EL (cell line): ENCODE results near the gene GRM4.
"Not testable (repeated sequence)": the region's sequence is repeated elsewhere in the genome, so short reads cannot be mapped to it uniquely, and the experiment has no call there.

Experiments
- DNase-seq: peaks from one replicate; pipeline ENCODE4 v3.0.0-alpha.2; 2016

Gene GRM4

GRCh38 chr6:34059136-34059731, 86.7 kb downstream of the GRM4 start:
- DNase-seq = peak; percentile 40

DNA sequence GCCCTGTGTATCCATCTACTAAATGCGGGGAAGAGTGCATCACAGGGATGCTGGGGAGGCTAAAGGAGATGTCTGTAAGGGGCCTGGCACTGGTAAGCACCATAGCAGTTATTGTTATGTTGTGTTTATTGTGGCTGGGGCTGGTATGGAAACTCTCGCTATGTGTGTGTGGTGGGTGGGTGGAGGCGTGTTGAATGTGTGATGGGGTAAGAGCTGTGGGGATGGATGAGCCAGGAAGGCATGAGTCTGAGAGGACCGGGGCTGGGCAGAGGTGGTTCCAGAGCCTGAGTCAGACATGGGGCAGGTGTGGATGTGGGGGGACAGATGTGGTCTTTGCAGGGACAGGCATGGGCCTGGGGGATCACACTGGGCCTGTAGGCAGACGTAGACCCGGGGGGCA, 88.1 kb downstream of the GRM4 start:
- no peak for DNase-seq

- no peak for DNase-seq
Measured at GRCh38 chr6:34057191-34057590, 88.7 kb downstream of the GRM4 start.

GRCh38 chr6:34056305-34057108, 89.4 kb downstream of the GRM4 start:
- peak; percentile 57 for DNase-seq

DNA sequence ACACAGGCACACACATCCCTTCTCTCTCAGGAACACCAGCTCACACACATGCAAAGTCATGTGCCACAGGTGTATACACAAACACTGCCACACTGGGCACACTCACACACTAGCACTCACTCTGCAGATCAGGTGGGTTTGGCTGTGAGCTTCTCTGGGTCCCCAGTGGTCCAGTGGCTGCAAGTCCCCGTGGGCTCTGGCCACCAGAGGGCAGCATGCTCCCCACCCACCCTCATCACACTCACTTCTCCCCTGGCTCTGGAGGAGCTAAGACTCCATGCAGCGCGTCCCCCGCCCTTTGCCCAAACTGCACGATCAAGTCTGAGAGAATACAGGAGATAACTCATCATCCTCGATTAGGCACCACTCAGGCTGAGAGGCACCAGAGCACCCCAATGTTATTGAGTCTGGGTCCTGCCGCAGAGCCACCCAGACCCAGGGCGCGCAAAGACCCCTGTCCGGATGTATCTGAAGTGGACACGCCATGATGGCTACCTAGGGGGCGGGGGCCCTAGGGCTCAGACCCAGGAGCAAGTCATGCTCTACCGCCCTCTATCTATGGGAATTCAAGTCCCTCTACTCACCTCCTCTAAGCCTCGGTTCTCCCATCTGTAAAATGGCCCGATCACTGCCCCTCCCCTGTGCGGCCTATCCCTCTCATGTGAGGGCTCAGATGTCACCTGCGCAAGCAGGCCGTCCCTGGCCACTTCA, 90.5 kb downstream of the GRM4 start:
- DNase-seq = peak; percentile 62

GRCh38 chr6:34053721-34054120, 92.2 kb downstream of the GRM4 start:
- DNase-seq = no peak

- no peak for DNase-seq
Measured at GRCh38 chr6:34052918-34053608, 92.8 kb downstream of the GRM4 start.

- no peak for DNase-seq
Measured at GRCh38 chr6:34052071-34052825, 93.6 kb downstream of the GRM4 start.

GRCh38 chr6:34051331-34051919, 94.5 kb downstream of the GRM4 start:
- no peak for DNase-seq

GRCh38 chr6:34050691-34051090, 95.2 kb downstream of the GRM4 start:
- no peak for DNase-seq

DNA sequence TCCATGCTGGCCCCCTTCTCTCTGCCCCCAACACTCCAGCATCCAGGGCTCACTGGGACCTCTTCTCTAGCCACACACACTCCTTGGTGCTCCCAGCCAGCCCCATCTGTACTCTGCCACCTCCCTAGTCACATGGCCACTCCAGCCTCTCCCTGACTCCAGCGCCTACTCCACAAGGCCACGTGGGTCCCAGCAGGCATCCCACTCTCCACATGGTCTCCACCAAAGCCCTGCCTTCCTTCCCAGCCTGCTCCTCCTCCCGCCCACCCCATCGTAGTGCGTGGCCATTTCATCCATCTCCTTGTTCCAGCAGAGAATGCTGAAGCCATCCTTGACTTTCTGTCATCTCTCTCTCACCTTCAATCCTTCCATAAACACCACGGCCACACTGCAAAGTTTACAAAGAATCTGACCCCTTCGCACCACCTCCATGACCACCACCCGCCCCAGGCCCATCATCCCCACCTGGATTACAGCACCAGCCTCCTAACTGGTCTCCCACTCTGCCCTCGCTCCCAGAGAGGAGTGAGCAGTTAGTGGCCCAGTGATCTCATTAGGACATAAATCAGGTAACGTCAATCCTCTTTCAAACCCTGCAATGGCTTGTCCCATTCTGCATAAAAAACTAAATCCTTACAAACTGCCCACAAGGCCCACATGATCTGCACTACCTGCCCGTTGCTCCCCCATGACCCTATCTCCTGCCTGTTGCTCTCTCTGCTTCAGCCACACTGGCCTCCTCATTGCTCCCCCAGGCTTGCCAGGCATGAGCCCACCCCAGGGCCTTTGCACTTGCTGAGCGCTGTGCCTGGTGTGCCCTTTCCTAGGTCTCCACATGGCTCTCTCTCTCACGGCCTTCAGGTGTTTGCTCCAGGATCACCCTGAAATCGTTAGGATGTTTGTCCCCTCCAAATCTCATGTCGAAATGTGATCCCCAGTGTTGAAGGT, 96.2 kb downstream of the GRM4 start:
- no peak for DNase-seq

DNA sequence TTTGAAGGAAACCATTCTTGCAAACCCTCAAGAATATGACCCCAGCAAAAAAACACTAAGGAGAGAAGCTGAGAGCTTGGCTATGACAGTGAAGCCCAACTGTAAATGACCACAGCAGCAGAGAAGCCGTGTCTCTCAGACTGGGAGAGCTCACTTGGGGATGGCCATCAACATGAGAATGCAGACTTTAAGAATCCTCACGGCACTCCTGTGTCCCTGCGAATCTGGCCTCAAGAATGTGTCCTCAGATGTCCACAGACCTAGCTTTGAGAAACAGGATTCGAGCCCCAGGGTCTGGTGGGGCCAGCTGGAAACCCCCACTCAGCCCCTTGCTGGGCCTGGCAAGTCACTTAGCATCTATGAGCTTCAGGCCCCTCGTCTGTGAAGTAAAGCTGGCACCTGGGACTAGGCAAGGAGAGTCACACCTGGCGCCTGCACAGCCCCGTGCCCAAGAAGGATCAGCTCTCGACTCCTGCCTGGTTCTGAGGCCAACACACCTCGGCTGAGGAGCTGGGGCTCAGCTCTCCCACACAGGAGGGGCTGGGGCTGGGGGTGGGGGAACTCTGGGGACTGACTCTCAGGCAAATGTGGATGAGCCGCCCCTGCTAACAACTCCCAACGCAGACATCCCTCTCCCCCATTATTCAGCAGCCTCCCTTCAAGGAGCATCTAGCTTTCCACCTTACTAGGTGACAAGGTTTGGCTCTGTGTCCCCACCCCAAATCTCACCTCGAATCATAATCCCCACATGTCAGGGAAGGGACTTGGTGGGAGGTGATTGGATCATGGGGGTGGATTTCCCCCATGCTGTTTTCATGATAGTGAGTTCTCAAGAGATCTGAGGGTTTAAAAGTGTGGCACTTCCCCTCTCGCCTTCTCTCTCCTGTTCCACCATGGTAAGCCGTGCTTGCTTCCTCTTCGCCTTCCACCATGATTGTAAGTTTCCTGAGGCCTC, 97.7 kb downstream of the GRM4 start:
- no peak for DNase-seq

DNA sequence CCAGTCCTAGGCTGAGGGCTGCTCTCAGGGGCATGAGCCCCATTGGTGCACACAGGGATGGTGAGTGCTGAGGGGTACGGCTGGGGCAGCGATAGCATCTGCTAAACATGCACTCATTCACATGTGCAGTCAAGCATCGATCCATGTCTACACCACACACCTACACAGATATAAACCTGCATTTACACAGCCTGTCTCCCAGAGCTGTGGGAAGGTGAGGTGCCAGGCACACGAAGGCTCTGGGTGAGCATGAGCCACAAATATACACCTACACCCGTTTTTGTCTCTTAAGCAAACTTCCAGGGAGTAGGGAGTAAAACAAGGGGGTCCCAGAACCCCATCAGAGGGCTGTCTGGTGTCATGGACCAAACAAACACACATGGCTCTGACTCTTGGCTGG, 99.3 kb downstream of the GRM4 start:
- DNase-seq = no peak

GRCh38 chr6:34045771-34046170, 100.1 kb downstream of the GRM4 start:
- DNase-seq = no peak

DNA sequence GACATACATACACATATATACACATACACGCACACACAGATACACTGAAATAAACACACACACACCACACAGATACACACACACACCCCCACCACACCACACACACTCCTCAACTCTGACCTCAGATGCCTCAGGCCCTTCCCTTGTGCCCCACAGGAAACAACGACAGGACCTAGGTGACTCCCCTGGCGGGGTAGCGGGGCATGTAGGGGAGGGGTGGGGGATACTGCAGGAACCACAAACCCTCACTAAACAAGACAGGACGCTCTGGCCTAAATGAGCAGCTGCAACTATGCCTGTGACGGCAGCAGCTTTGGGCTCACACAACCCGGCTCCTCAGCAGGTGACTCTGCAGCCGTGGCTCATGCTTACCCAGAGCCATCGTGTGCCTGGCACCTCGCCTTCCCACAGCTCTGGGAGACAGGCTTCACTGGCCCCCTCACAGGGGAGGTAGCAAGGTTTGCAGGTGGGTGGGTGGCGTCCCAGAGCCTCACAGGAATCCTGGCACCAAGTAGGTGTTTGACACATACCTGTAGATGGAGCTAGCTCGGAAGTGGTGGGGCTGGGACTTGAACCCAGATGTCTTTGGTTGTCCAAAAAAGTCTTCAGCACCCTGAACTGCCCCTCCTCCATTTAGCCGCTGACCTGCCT, 100.8 kb downstream of the GRM4 start:
- no peak for DNase-seq

- DNase-seq = no peak
Measured at GRCh38 chr6:34043359-34043758, 102.5 kb downstream of the GRM4 start.

DNA sequence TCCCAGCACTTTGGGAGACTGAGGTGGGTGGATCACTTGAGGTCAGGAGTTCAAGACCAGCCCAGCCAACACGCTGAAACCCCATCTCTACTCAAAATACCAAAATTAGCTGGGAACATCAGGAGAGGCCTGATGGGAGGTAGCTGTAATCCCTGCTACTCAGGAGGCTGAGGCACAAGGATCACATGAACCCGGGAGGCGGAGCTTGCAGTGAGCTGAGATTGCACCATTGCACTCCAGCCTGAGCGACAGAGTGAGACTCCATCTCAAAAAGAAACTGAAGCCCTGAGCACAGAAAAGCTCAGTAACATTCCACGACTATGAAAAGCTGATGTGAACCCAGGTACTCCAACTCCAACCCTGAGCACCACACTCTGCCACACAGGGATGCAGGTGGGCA, 103.9 kb downstream of the GRM4 start:
- not testable (repeated sequence) for DNase-seq

DNA sequence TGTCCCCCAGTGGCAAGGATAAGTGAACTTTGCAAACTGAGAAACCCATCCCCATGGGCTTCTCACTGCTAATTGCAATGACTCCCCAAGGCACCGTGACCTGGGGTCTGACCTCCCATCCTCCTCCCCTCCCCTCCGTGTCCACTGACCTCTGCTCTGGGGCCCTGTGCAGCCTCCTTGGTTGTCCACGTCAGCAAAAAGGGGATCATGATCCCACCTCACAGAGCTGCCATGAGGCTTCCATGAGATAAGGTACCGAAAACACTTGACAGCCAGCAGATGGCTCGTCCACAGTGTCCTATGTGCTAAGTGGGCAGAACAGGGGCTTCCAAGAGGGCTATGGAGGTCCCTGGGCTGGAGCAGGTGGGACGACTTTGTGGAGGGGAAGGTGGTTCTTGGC, 104.5 kb downstream of the GRM4 start:
- no peak for DNase-seq

- no peak for DNase-seq
Measured at GRCh38 chr6:34039943-34040342, 105.9 kb downstream of the GRM4 start.
